Measurements from ENCODE around the gene AHCYL2. TPM values are rescaled to one million over a fixed set of nuclear protein-coding genes. Genes with fewer than 3 reads are reported as not detected.
A peak's percentile ranks its signal among the peaks of the same experiment; 100 is the strongest.
"Not testable (repeated sequence)": the region's sequence is repeated elsewhere in the genome, so short reads cannot be mapped to it uniquely, and the experiment has no call there.

AHCYL2 gene
- total and polyA plus RNA-seq, 7 experiments from 2014 or later = 8.6 to 22.2 (median 20.1) TPM

DNA sequence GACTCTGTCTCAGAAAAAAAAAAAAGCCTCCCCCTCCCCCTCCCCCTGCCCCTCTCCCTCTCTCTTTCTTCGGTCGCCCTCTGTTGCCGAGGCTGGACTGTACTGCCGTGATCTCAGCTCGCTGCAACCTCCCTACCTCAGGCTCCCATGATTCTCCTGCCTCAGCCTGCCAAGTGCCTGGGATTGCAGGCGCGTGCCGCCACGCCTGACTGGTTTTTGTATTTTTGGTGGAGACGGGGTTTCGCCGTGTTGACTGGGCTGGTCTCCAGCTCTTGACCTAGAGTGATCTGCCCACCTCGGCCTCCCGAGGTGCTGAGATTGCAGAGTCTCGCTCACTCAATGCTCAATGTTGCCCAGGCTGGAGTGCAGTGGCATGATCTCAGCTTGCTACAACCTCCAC, 9.1 kb upstream of the AHCYL2 start:
- H3K9me3 Mint-ChIP-seq; H3K4me1 Mint-ChIP-seq; H3K27ac ChIP-seq (ENCODE audit: low read depth, low read length); POLR2A ChIA-PET; intact Hi-C loops (cut with micrococcal nuclease); H3K27ac Mint-ChIP-seq; H3K27me3 ChIP-seq (ENCODE audit: control insufficient read depth in 2 of 2, insufficient read depth in 2 of 2, low read length in 2 of 2); H3K4me3 ChIP-seq (ENCODE audit: low read length); H3K9me3 ChIP-seq (ENCODE audit: control insufficient read depth in 2 of 3, low read length in 3 of 3); H3K36me3 ChIP-seq (ENCODE audit: control insufficient read depth in 2 of 3, insufficient read depth in 3 of 3, low read length in 3 of 3); H3K36me3 Mint-ChIP-seq; DNase-seq; H3K4me3 Mint-ChIP-seq; ATAC-seq; H3K4me1 ChIP-seq (ENCODE audit: control insufficient read depth in 2 of 2, insufficient read depth in 2 of 2, low read length in 2 of 2): not testable (repeated sequence)
- CTCF ChIA-PET = interaction anchor here (0.7 kb wide), 1 partner anchor 56 kb away, joined by 4 read pairs; no protein-coding TSS in a partner anchor
- peaks cover 0 to 10% (median 0%) of the 10 kb centered on the region in 5 donors for H3K27me3 Mint-ChIP-seq

- H3K4me3 ChIP-seq (ENCODE audit: low read length); H3K27ac ChIP-seq (ENCODE audit: low read depth, low read length); H3K36me3 ChIP-seq (ENCODE audit: control insufficient read depth in 2 of 3, insufficient read depth in 3 of 3, low read length in 3 of 3); ATAC-seq; H3K27ac Mint-ChIP-seq; H3K9me3 Mint-ChIP-seq; DNase-seq; H3K4me3 Mint-ChIP-seq; H3K27me3 Mint-ChIP-seq; H3K4me1 ChIP-seq (ENCODE audit: control insufficient read depth in 2 of 2, insufficient read depth in 2 of 2, low read length in 2 of 2); H3K4me1 Mint-ChIP-seq; H3K36me3 Mint-ChIP-seq; H3K9me3 ChIP-seq (ENCODE audit: control insufficient read depth in 2 of 3, low read length in 3 of 3); intact Hi-C loops (cut with micrococcal nuclease); H3K27me3 ChIP-seq (ENCODE audit: control insufficient read depth in 2 of 2, insufficient read depth in 2 of 2, low read length in 2 of 2): not testable (repeated sequence)
- ChIA-PET POLR2A (interaction anchor here (0.7 kb wide), 1 partner anchor 828 kb away, joined by 4 read pairs; no protein-coding TSS in a partner anchor), CTCF (interaction anchor here (0.6 kb wide), 1 partner anchor 102 kb away, joined by 5 read pairs; no protein-coding TSS in a partner anchor)
These were observed 8.6 kb upstream of the AHCYL2 start for GRCh38 chr7:129216101-129216715.

DNA sequence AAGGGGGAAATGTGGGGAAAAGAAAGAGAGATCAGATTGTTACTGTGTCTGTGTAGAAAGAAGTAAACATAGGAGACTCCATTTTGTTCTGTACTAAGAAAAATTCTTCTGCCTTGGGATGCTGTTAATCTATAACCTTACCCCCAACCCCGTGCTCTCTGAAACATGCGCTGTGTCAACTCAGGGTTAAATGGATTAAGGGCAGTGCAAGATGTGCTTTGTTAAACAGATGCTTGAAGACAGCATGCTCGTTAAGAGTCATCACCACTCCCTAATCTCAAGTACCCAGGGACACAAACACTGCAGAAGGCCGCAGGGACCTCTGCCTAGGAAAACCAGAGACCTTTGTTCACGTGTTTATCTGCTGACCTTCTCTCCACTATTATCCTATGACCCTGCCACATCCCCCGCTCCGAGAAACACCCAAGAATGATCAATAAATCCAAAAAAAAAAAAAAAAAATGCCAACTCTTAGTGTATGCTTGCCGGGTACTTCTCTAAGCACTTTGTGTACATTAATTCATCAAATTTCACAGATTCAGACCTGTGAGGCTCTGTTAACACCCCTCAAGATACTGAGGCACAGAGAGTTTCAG, 7.9 kb upstream of the AHCYL2 start:
- ChIA-PET POLR2A (interaction anchor here (0.7 kb wide), 1 partner anchor 827 kb away, joined by 4 read pairs; no protein-coding TSS in a partner anchor), CTCF (interaction anchor here (0.6 to 8.4 kb wide), 11 partner anchors 9 to 257 kb away, joined by 3 to 159 read pairs (median 7); no protein-coding TSS in a partner anchor)
- H3K36me3 ChIP-seq (ENCODE audit: control insufficient read depth in 2 of 3, insufficient read depth in 3 of 3, low read length in 3 of 3); H3K4me3 ChIP-seq (ENCODE audit: low read length); H3K4me1 Mint-ChIP-seq; DNase-seq; H3K27ac ChIP-seq (ENCODE audit: low read depth, low read length); intact Hi-C loops (cut with micrococcal nuclease); H3K27ac Mint-ChIP-seq; H3K9me3 ChIP-seq (ENCODE audit: control insufficient read depth in 2 of 3, low read length in 3 of 3); H3K36me3 Mint-ChIP-seq; H3K27me3 Mint-ChIP-seq; H3K27me3 ChIP-seq (ENCODE audit: control insufficient read depth in 2 of 2, insufficient read depth in 2 of 2, low read length in 2 of 2); H3K4me3 Mint-ChIP-seq; ATAC-seq; H3K4me1 ChIP-seq (ENCODE audit: control insufficient read depth in 2 of 2, insufficient read depth in 2 of 2, low read length in 2 of 2); H3K9me3 Mint-ChIP-seq: not testable (repeated sequence)

GRCh38 chr7:129218514-129219062, 6.2 kb upstream of the AHCYL2 start:
- peak overlapping the region in 3 of 9 donors; percentile 51 to 87 (median 52) for H3K27ac Mint-ChIP-seq
- peaks cover 0 to 8% (median 0%) of the 10 kb centered on the region in 5 donors for H3K27me3 Mint-ChIP-seq
- H3K27ac ChIP-seq (ENCODE audit: low read depth, low read length) = no peak overlapping the region
- H3K9me3 Mint-ChIP-seq = peaks cover 0 to 4% (median 0%) of the 10 kb centered on the region in 11 donors
- H3K9me3 ChIP-seq (ENCODE audit: control insufficient read depth in 2 of 3, low read length in 3 of 3) = no peaks in the 10 kb centered on the region
- peak overlapping the region in 1 of 10 donors; percentile 32 for H3K4me3 Mint-ChIP-seq
- peaks cover 11 to 20% (median 16%) of the 10 kb centered on the region in 7 donors for H3K4me1 Mint-ChIP-seq
- CTCF ChIA-PET = interaction anchor here (0.6 to 8.4 kb wide), 33 partner anchors 9 to 1240 kb away, joined by 3 to 159 read pairs (median 4); no protein-coding TSS in a partner anchor
- intact Hi-C loops (cut with micrococcal nuclease) = loop anchor here (1.0 kb wide), 4 partner anchors 53 to 254 kb away; no protein-coding TSS in a partner anchor
- H3K36me3 ChIP-seq (ENCODE audit: control insufficient read depth in 2 of 3, insufficient read depth in 3 of 3, low read length in 3 of 3) = no peaks in the 10 kb centered on the region
- H3K36me3 Mint-ChIP-seq = no peaks in the 10 kb centered on the region
- POLR2A ChIA-PET = interaction anchor here (0.6 to 1.4 kb wide), 4 partner anchors 9 to 658 kb away, joined by 3 to 8 read pairs (median 4); no protein-coding TSS in a partner anchor
- no peaks in the 10 kb centered on the region for H3K27me3 ChIP-seq (ENCODE audit: control insufficient read depth in 2 of 2, insufficient read depth in 2 of 2, low read length in 2 of 2)
- DNase-seq = peak; percentile 58 to 80 (median 73)
- no peak overlapping the region for H3K4me3 ChIP-seq (ENCODE audit: low read length)
- peaks cover 0 to 3% of the 10 kb centered on the region in 2 donors for H3K4me1 ChIP-seq (ENCODE audit: control insufficient read depth in 2 of 2, insufficient read depth in 2 of 2, low read length in 2 of 2)
- ATAC-seq = peak; percentile 93

- intact Hi-C loops (cut with micrococcal nuclease); ATAC-seq; H3K27me3 Mint-ChIP-seq; DNase-seq; H3K4me1 ChIP-seq (ENCODE audit: control insufficient read depth in 2 of 2, insufficient read depth in 2 of 2, low read length in 2 of 2); H3K36me3 ChIP-seq (ENCODE audit: control insufficient read depth in 2 of 3, insufficient read depth in 3 of 3, low read length in 3 of 3); H3K27ac ChIP-seq (ENCODE audit: low read depth, low read length); H3K9me3 ChIP-seq (ENCODE audit: control insufficient read depth in 2 of 3, low read length in 3 of 3); H3K9me3 Mint-ChIP-seq; H3K4me3 Mint-ChIP-seq; H3K4me3 ChIP-seq (ENCODE audit: low read length); H3K36me3 Mint-ChIP-seq; H3K27me3 ChIP-seq (ENCODE audit: control insufficient read depth in 2 of 2, insufficient read depth in 2 of 2, low read length in 2 of 2); H3K27ac Mint-ChIP-seq: not testable (repeated sequence)
- H3K4me1 Mint-ChIP-seq = peaks cover 13 to 24% (median 19%) of the 10 kb centered on the region in 7 donors
- ChIA-PET POLR2A (interaction anchor here (0.6 to 1.4 kb wide), 2 partner anchors 53 to 657 kb away, joined by 3 to 8 read pairs; no protein-coding TSS in a partner anchor), CTCF (interaction anchor here (0.6 to 8.4 kb wide), 28 partner anchors 8 to 1239 kb away, joined by 3 to 159 read pairs (median 4); no protein-coding TSS in a partner anchor)
These were observed 5.7 kb upstream of the AHCYL2 start for GRCh38 chr7:129219166-129219565.

GRCh38 chr7:129222064-129222463, 2.8 kb upstream of the AHCYL2 start:
- Mint-ChIP-seq H3K9me3 (peaks cover 0 to 4% (median 0%) of the 10 kb centered on the region in 11 donors), H3K27me3 (peaks cover 0 to 6% (median 0%) of the 10 kb centered on the region in 5 donors), H3K27ac (peak overlapping the region; percentile 77 to 95 (median 89)), H3K36me3 (peaks cover 0 to 3% (median 0%) of the 10 kb centered on the region in 5 donors), H3K4me1 (peaks cover 29 to 43% (median 37%) of the 10 kb centered on the region in 7 donors), H3K4me3 (peak overlapping the region; percentile 58 to 96 (median 82))
- POLR2A ChIA-PET = interaction anchor here (0.6 to 2.0 kb wide), 4 partner anchors 37 to 419 kb away, joined by 3 to 5 read pairs (median 4); no protein-coding TSS in a partner anchor
- ATAC-seq = no peak
- intact Hi-C loops (cut with micrococcal nuclease) = loop anchor here (1.0 to 10.0 kb wide), 7 partner anchors 76 to 1635 kb away; partner anchors contain the start of genes ARF5 (in 1 of the 2), GCC1 (in 1 of the 2), RBM28 (in 1 of the 2) and SSMEM1 (in 1 of the 2)
- peak overlapping the region; percentile 10 for H3K4me3 ChIP-seq (ENCODE audit: low read length)
- H3K36me3 ChIP-seq (ENCODE audit: control insufficient read depth in 2 of 3, insufficient read depth in 3 of 3, low read length in 3 of 3) = no peaks in the 10 kb centered on the region
- H3K9me3 ChIP-seq (ENCODE audit: control insufficient read depth in 2 of 3, low read length in 3 of 3) = no peaks in the 10 kb centered on the region
- peaks cover 13 to 16% of the 10 kb centered on the region in 2 donors for H3K4me1 ChIP-seq (ENCODE audit: control insufficient read depth in 2 of 2, insufficient read depth in 2 of 2, low read length in 2 of 2)
- peak in 6 of 9 donors; percentile 23 to 41 (median 33) for DNase-seq
- H3K27ac ChIP-seq (ENCODE audit: low read depth, low read length) = peak overlapping the region; percentile 50
- H3K27me3 ChIP-seq (ENCODE audit: control insufficient read depth in 2 of 2, insufficient read depth in 2 of 2, low read length in 2 of 2) = no peaks in the 10 kb centered on the region
- CTCF ChIA-PET = interaction anchor here (1.2 to 8.4 kb wide), 2 partner anchors 48 to 250 kb away, joined by 4 to 159 read pairs; no protein-coding TSS in a partner anchor

All from naive thymus-derived CD4-positive, alpha-beta T cell (primary cell).